ENCODE data around the gene UCKL1.

Gene UCKL1

GRCh38 chr20:63945921-63946920 is 10.0 kb downstream of the UCKL1 start:
- H3K27ac ChIP-seq = no peak overlapping the region
- DNase-seq (ENCODE audit: low read depth, low spot score) = no peak

- DNase-seq (ENCODE audit: low read depth, low spot score) = no peak
- H3K27ac ChIP-seq = no peak overlapping the region
Measured at GRCh38 chr20:63945031-63945658, 11.1 kb downstream of the UCKL1 start.

DNA sequence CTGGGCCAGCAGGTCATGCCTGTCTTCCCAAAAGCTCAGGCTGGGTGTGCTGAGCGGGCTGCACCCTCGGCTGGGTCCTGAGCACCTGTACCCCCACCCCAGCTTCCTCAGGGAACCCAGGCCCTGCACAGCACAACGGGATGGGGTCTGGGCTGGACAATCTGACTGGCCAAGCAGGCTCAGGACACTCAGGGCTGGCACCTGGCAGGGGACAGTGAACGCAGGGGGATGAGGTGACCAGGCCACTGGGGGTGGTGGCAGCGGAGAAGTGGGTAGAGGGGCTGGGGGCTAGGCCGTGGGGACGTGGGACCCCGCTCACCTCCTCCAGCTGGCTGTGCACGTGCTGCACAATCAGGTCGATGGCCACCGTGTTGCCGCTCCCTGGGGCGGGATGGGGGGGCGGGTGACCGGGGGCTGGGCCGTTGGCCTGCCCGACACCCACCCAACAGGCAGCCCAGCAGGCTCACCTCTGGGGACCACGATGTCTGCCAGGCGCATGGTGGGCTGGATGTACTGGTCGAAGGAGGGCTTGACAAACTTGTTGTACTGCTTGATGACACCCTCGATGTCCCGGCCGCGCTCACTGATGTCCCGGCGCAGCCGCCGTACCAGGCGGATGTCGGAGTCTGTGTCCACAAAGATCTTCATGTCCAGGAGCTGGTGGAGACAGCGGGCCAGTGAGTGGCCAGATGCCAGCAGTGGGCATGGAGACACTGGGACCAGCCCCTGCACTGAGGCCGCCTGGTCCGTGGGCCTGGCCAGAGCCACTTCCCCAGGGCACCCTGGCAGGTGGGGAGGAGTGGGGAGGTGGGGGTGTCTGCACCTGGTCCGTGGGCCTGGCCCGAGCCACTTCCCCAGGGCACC is 11.9 kb downstream of the UCKL1 start:
- no peak for DNase-seq (ENCODE audit: low read depth, low spot score)
- H3K27ac ChIP-seq = no peak overlapping the region

GRCh38 chr20:63943808-63944077 is 12.5 kb downstream of the UCKL1 start:
- peak overlapping the region; percentile 97 for H3K27ac ChIP-seq

GRCh38 chr20:63942969-63943807 is 13.0 kb downstream of the UCKL1 start:
- peak overlapping the region; percentile 97 for H3K27ac ChIP-seq
- no peak for DNase-seq (ENCODE audit: low read depth, low spot score)

More at GRCh38 chr20:63943808-63944077, 12.5 kb downstream of the UCKL1 start:
- no peak for DNase-seq (ENCODE audit: low read depth, low spot score)

DNA sequence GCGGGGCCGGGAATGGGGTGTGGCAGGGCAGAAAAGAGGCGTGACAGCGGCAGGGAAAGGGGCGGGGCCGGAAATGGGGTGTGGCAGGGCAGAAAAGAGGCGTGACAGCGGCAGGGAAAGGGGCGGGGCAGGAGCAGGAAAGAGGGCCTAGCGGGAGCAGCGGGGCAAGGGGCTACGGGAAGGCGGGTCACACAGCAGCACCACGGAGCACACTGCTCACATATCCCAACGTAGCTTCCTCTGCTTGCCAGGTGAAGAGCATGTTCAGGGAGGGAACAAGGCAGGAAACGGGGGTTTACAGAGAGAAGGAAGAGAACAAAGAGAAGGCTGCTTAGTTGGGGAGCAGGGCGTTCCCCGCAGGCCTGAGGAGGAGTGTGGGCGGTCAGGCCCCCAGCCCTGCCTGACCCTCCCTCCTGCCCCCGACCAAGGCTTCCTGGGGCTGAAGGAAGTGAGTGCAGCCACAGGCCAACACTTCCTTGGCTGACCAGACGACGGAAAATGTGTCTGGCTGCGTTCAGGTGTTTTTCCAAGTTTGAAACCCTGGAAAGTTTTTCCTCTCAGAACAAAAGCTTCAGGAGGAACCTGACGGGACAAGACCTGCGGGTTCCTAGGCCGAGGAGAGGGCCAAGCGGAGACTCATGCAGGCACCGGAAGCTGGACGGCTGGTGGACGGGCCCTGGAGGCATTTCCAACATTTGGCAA is 13.8 kb downstream of the UCKL1 start:
- peak overlapping the region; percentile 97 for H3K27ac ChIP-seq
- DNase-seq (ENCODE audit: low read depth, low spot score) = no peak

DNA sequence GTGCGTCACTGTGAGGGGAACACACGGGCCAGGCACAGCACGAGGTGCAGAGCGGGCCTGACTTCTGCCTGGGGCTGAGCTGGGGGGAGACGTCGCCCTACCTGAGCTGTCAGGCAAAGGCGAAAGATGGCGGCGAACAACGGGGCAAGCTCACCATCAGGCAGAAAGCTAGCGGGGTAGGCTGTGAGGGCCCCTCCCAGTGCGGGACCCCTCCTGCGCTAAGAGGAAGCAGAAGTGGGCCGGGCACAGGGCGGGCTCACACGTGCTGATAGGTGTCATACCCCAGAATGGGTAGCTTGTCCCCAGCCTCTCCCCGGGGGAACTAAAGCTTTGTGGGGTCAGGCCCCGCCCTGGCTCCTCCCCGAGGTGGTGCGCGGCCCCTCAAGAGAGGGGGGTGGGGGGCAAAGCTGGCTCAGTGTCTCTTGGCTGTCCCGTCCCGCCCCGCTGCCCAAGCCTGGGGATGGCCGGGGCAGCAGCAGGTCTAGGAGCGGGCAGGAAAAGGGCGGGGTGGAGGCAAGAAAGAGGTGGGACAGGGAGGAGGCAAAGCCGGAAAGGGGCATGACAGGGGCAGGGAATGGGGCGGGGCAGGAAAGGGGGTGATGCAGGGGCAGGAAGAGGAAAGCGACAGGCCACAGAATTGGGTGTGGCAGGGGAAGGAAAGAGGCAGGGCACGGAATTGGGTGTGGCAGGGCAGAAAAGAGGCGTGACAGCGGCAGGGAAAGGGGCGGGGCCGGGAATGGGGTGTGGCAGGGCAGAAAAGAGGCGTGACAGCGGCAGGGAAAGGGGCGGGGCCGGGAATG is 14.7 kb downstream of the UCKL1 start:
- H3K27ac ChIP-seq = peak overlapping the region; percentile 96
- DNase-seq (ENCODE audit: low read depth, low spot score) = no peak

DNA sequence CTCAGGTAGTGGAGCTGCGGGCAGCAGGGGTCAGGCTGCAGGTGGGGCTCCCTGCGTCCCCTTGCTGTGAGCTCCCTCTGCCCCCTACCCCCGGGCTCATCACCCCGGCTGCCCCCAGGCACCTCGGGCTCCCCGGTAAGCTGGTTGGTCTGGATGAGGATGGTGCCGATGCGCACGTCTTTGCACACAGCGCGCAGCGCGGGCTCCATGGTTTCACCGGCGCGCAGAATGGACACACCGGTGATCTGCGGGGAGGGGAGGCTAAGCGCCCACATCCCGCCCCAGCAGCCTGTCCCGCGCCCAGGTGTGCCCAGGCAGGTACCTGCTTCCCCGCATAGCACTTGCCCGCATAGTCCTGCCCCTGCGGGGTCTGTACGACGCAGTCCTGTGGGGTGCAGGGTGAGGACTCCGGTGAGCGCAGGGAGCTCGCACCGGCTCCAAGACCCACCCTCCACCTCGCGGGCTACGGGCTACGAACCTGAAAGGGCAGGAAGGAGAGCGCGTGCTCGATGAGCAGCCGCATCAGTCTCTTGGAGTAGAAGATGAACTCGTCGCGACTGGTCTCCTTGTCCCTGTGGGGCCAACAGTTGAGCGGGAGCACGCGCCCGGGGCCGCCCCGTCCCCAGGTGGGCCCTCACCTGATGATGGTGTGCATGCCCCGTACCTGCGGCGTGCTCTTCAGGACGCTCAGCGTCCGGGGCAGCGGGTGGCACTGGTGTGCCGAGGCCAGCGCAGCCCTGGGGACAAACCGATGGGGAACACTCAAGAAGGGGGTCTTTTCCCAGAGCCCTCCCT is 15.5 kb downstream of the UCKL1 start:
- DNase-seq (ENCODE audit: low read depth, low spot score) = no peak
- H3K27ac ChIP-seq = peak overlapping the region; percentile 96

DNA sequence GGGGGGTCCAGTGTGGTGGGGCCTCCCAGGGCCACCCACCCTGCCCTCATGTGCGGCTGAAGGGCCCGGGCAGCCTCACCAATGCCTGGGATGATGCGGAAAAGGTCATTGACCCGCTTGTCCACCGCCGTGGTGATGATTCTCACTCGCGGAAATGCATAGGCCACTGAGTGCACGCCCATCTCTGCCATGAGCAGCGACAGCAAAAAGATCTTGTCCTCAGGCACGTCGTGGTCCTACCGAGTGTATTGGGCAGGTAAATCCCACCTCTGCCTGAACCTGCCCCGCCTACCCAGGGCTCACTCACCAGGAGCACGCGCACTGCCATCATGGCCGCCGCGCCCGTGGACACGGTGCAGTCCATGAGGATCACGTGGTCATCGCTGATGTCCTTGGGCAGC is 16.1 kb downstream of the UCKL1 start:
- no peak overlapping the region for H3K27ac ChIP-seq
- DNase-seq (ENCODE audit: low read depth, low spot score) = no peak

DNA sequence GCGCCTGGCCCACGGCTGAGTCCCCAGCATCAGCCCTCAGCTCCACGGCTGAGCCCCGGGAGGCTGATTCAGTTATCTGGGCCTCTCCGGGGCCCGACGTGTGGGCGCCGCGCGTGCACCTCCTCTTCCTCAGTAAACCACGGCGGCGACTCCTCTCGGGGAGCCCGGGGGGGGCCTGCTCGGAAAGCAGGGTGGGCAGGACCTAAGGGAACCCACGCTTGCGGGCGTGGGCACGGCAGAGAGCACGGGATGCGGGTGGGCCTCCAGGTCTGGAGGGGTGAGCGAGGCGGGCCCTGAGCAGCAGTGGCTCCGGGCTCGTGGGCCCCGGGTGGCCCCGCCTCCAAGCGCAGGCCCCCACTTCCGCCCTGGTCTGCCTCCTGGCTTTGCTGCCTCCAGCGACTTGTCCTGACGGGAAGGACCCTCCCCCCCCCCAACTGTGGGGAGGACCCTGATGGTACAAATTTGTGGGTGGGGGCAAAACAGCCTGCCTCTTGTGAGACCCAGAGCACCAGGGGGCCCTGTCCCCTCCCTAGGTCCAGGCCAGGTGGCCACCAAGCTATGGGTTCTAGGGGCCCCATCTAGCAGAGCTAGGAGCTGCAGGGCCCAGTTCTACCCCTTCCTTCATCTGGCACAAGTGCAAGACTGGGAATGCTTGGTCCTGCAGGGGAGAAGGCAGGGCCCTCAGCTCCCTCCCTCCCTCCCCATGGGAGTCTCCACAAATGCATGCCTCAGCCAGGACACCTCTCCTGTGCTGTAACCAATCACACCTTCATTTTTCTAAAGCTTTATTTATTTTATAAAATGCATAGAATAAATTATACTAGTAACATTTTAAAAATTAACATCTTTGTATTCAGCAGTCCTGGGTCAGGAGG is 16.9 kb downstream of the UCKL1 start:
- no peak for DNase-seq (ENCODE audit: low read depth, low spot score)
- no peak overlapping the region for H3K27ac ChIP-seq

- H3K27ac ChIP-seq = no peak overlapping the region
- no peak for DNase-seq (ENCODE audit: low read depth, low spot score)
Measured at GRCh38 chr20:63937596-63937995, 18.6 kb downstream of the UCKL1 start.

GRCh38 chr20:63935447-63935846 is 20.8 kb downstream of the UCKL1 start:
- H3K27ac ChIP-seq = no peak overlapping the region
- DNase-seq (ENCODE audit: low read depth, low spot score) = no peak

DNA sequence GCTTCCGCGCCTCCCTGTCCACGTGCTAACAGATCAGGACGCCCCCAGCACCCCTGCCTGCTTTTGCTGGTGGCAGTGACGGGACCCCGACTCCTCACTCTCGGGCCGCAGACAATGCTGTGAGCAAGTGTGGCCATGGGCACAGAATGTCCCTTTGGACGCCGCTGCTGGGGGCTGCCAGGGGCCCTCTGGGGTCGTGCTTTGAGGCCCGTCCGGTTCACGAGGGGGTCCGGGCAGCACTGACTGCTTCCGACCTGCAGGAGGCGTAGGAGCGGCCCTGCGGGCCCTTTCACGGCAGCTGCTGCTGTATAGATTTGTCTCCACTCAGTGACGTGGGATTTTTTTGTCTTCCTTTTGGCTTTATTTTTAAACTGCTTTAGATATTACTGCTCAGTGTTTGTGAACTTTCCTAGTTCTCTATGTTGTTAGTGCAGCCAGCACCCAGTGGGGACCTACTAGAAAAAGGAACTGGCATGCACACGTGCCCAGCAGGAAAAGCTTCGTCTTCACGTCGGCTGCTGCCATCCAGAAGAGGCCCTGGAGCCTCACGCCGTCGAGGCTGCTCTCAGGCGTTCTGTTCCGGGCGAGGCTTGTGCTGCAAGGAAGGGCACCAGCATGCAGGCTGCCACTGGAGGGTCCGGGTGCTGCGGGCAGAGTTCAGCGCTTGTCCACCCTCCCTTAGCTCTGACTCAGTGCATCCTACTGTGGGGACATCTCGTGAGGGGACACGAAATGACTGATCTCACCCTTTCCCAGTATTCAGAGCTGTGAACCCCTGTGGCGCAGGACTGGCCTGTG is 21.7 kb downstream of the UCKL1 start:
- no peak overlapping the region for H3K27ac ChIP-seq
- no peak for DNase-seq (ENCODE audit: low read depth, low spot score)

DNA sequence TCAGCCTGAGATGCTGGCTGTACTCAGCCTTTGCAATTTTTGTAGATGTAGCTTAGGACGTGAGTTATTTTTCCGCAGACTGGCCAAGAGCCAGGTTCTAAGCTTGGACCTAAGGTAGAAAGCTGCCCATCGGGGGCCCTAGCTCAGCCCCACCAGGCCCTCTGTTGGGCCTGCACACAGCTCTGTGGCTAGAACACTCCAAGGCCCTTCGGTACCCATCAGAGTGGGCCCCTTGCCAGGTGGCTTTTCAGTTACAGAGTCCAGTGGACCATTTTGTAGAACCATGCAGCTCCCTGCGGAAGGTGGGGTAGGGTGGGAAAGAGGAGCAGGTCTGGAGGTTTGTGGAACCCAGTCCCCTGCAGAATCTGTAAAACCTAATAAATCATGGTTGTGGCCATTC is 22.6 kb downstream of the UCKL1 start:
- no peak for DNase-seq (ENCODE audit: low read depth, low spot score)
- no peak overlapping the region for H3K27ac ChIP-seq

DNA sequence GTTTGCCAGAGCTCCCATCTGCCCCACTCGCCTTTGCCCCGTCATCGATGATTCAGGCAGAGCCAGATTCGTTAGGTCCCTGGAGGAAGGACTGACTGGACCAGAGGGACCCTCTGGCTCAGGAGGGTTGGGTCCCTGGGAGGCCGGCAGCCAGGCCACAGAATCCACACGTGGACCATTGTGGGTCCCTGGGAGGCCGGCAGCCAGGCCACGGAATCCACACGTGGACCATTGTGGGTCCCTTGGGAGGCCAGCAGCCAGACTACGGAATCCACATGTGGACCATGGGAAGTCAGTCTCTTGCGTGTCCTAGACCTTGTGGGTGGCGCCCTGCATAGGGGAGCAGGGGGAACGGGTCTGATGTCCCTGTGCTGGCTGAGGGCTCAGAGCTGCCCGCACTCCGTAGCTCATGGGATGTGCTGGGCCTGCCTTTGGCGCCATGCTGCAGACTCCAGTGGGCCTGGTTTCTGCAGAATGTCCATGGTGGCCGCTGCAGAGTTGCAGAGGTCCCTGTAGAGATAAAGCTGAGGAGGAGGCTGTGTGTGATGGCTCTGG is 23.5 kb downstream of the UCKL1 start:
- no peak for DNase-seq (ENCODE audit: low read depth, low spot score)
- H3K27ac ChIP-seq = no peak overlapping the region

GRCh38 chr20:63931735-63932134 is 24.5 kb downstream of the UCKL1 start:
- H3K27ac ChIP-seq = no peak overlapping the region
- DNase-seq (ENCODE audit: low read depth, low spot score) = no peak
